Prostate gland (tissue), 2 donors: Measurements from ENCODE around the gene GMDS.

Source experiments
- POLR2A ChIP-seq: fragments of 450-650 bp; IDR thresholded peaks from one replicate; pipeline ENCODE4 v1.6.1; 2016; ENCODE audit warnings: antibody characterized with exemption, mild to moderate bottlenecking
- POLR2AphosphoS5 ChIP-seq: sonication (generic); formaldehyde crosslinking; IDR thresholded peaks from one replicate; pipeline ENCODE4 v1.6.1; 2017; ENCODE audit warnings: antibody characterized with exemption
- TF ChIP-seq, protein P1 (sequence below), 4 experiments: fragments of 200-600 bp in 2 of 4; fragments of 450-650 bp in 2 of 4; sonication (generic) in 2 of 4; IDR thresholded peaks; 1 replicate in 3 of 4; 2 replicates in 1 of 4; pipeline ENCODE4 v1.5.1; 2016 to 2019; ENCODE audit warnings: antibody characterized with exemption in 4 of 4, mild to moderate bottlenecking in 2 of 4, moderate library complexity in 2 of 4

- no peak for TF ChIP-seq POLR2A
- no peak for TF ChIP-seq POLR2AphosphoS5
- TF ChIP-seq, protein P1, sequence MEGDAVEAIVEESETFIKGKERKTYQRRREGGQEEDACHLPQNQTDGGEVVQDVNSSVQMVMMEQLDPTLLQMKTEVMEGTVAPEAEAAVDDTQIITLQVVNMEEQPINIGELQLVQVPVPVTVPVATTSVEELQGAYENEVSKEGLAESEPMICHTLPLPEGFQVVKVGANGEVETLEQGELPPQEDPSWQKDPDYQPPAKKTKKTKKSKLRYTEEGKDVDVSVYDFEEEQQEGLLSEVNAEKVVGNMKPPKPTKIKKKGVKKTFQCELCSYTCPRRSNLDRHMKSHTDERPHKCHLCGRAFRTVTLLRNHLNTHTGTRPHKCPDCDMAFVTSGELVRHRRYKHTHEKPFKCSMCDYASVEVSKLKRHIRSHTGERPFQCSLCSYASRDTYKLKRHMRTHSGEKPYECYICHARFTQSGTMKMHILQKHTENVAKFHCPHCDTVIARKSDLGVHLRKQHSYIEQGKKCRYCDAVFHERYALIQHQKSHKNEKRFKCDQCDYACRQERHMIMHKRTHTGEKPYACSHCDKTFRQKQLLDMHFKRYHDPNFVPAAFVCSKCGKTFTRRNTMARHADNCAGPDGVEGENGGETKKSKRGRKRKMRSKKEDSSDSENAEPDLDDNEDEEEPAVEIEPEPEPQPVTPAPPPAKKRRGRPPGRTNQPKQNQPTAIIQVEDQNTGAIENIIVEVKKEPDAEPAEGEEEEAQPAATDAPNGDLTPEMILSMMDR (IDR thresholded peaks at IDR 0.05): no peak
Observed at GRCh38 chr6:1965596-1966224, 279.7 kb downstream of the GMDS start.
